Neural cell (in vitro differentiated cells): ENCODE data around the gene MCM5. TPM values are rescaled to one million over a fixed set of nuclear protein-coding genes. Genes with fewer than 3 reads are reported as not detected.

Source experiments
- H2AFZ ChIP-seq: fragments of 200-600, 300-800 bp; sonication (generic), shearing (Covaris generic); 2 replicates; pipeline ENCODE4 v1.6.0; 2014; ENCODE audit warnings: low read depth, mild to moderate bottlenecking, antibody characterized with exemption, low read length, moderate library complexity
- H3F3A ChIP-seq: fragments of 200-600 bp; shearing (Covaris generic); 2 replicates; pipeline ENCODE4 v1.6.1; 2016; ENCODE audit warnings: mild to moderate bottlenecking, moderate library complexity, mixed read lengths, antibody characterized with exemption, low read length; ENCODE audit not compliant: insufficient read depth, poor library complexity, severe bottlenecking
- H3K27ac ChIP-seq: fragments of 200-600, 300-800 bp; sonication (generic), shearing (Covaris generic); 2 replicates; pipeline ENCODE4 v1.5.1; 2014; ENCODE audit warnings: mild to moderate bottlenecking, low read length, moderate library complexity
- H3K27me3 ChIP-seq: fragments of 300-800, 200-600 bp; sonication (generic), shearing (Covaris generic); 2 replicates; pipeline ENCODE4 v1.6.0; 2014; ENCODE audit warnings: mild to moderate bottlenecking, low read depth, low read length, moderate library complexity; ENCODE audit not compliant: insufficient read depth
- H3K36me3 ChIP-seq: fragments of 300-800, 200-600 bp; sonication (generic), shearing (Covaris generic); 2 replicates; pipeline ENCODE4 v1.5.1; 2014; ENCODE audit warnings: mild to moderate bottlenecking, antibody characterized with exemption, low read length, moderate library complexity; ENCODE audit not compliant: insufficient read depth
- H3K4me2 ChIP-seq: fragments of 300-800, 200-600 bp; sonication (generic), shearing (Covaris generic); 2 replicates; pipeline ENCODE4 v1.6.0; 2014; ENCODE audit warnings: mild to moderate bottlenecking, low read length
- H3K4me3 ChIP-seq: fragments of 300-800, 200-600 bp; sonication (generic), shearing (Covaris generic); 2 replicates; pipeline ENCODE4 v1.5.1; 2014; ENCODE audit warnings: mild to moderate bottlenecking, low read length, moderate library complexity
- H3K79me2 ChIP-seq: fragments of 200-600 bp; shearing (Covaris generic); replicated peaks from 2 replicates; pipeline ENCODE4 v1.6.0; 2014; ENCODE audit warnings: mild to moderate bottlenecking, low read length, moderate library complexity; ENCODE audit not compliant: insufficient read depth
- H3K9ac ChIP-seq: fragments of 300-800, 200-600 bp; sonication (generic), shearing (Covaris generic); 2 replicates; pipeline ENCODE4 v1.6.1; 2016; ENCODE audit warnings: mild to moderate bottlenecking, low read length, mixed read lengths
- H3K9me2 ChIP-seq: fragments of 200-600 bp; shearing (Covaris generic); 2 replicates; pipeline ENCODE4 v1.6.1; 2016; ENCODE audit warnings: mild to moderate bottlenecking, low read length, mixed read lengths; ENCODE audit not compliant: insufficient read depth
- H3K9me3 ChIP-seq: fragments of 200-600, 300-800 bp; sonication (generic), shearing (Covaris generic); 2 replicates; pipeline ENCODE4 v1.6.1; 2016; ENCODE audit warnings: mild to moderate bottlenecking, mixed run types, low read length, moderate library complexity, mixed read lengths
- H4K20me1 ChIP-seq: fragments of 200-600 bp; shearing (Covaris generic); 2 replicates; pipeline ENCODE4 v1.6.1; 2016; ENCODE audit warnings: mild to moderate bottlenecking, mixed run types; ENCODE audit not compliant: insufficient read depth
- EP300 ChIP-seq: fragments of 450-650 bp; conservative IDR thresholded peaks from 2 replicates; pipeline ENCODE4 v1.6.1; 2014; ENCODE audit warnings: antibody characterized with exemption, mild to moderate bottlenecking, moderate library complexity; ENCODE audit not compliant: poor library complexity, severe bottlenecking
- EZH2 ChIP-seq: fragments of 200-600, 300-800 bp; shearing (Covaris generic), sonication (generic); IDR thresholded peaks from 2 replicates; pipeline ENCODE4 v1.6.1; 2014; ENCODE audit warnings: antibody characterized with exemption, low read length, borderline replicate concordance, mild to moderate bottlenecking; ENCODE audit not compliant: insufficient read depth, poor library complexity, severe bottlenecking
- MXI1 ChIP-seq: fragments of 450-650 bp; conservative IDR thresholded peaks from 2 replicates; pipeline ENCODE4 v1.6.1; 2014; ENCODE audit warnings: antibody characterized with exemption, mild to moderate bottlenecking; ENCODE audit not compliant: poor library complexity, severe bottlenecking
- POLR2AphosphoS5 ChIP-seq: IDR thresholded peaks from 2 replicates; pipeline ENCODE4 v1.6.1; 2012
- RAD21 ChIP-seq: fragments of 450-650 bp; conservative IDR thresholded peaks from 2 replicates; pipeline ENCODE4 v1.6.1; 2014; ENCODE audit warnings: antibody characterized with exemption, mild to moderate bottlenecking, moderate library complexity
- SMC3 ChIP-seq: fragments of 450-650 bp; conservative IDR thresholded peaks from 2 replicates; pipeline ENCODE4 v1.6.1; 2014; ENCODE audit warnings: antibody characterized with exemption, mild to moderate bottlenecking, moderate library complexity; ENCODE audit not compliant: poor library complexity
- TAF1 ChIP-seq: IDR thresholded peaks from 2 replicates; pipeline ENCODE4 v1.6.1; 2012; ENCODE audit warnings: low read depth
- polyA plus RNA-seq: library from polyadenylated mRNA; depleted of rRNA; stranded (reverse); fragments of >200 nt; gene quantifications from 2 replicates; pipeline ENCODE4 v1.2.3, GENCODE V29; 2014
- TF ChIP-seq, protein P1 (sequence below): fragments of 450-650 bp; IDR thresholded peaks from 2 replicates; pipeline ENCODE4 v1.5.1; 2014; ENCODE audit warnings: antibody characterized with exemption, mild to moderate bottlenecking, moderate library complexity; ENCODE audit not compliant: poor library complexity, severe bottlenecking
- TF ChIP-seq, protein P2 (sequence below): IDR thresholded peaks from 2 replicates; pipeline ENCODE4 v1.6.1; 2012; ENCODE audit warnings: borderline replicate concordance

Gene MCM5
- polyA plus RNA-seq, 1 donor from 2014 or later: 6.9 TPM

DNA sequence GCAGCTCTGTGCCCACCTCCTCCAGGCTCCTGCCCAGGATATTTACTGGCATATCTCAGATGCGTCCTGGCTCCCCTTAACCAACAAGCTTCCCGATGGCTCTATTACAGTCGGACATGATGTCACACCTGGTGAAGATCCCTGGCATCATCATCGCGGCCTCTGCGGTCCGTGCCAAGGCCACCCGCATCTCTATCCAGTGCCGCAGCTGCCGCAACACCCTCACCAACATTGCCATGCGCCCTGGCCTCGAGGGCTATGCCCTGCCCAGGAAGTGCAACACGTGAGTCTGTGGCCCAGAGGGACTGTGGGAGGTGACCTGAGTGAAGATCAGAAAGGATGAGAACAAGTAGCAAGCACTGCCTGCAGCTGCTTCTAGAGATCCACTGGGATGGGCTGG is 6.5 kb downstream of the MCM5 start:
- no peak overlapping the region for H3K4me3 ChIP-seq
- H3K9ac ChIP-seq: no peak overlapping the region
- no peaks in the 10 kb centered on the region for H3K27me3 ChIP-seq
- H3K4me2 ChIP-seq: no peak overlapping the region
- H3K79me2 ChIP-seq: no peaks in the 10 kb centered on the region
- no peaks in the 10 kb centered on the region for H3F3A ChIP-seq
- H2AFZ ChIP-seq: no peak overlapping the region
- H4K20me1 ChIP-seq: no peaks in the 10 kb centered on the region
- H3K36me3 ChIP-seq: no peaks in the 10 kb centered on the region
- H3K27ac ChIP-seq: no peak overlapping the region
- no peaks in the 10 kb centered on the region for H3K9me3 ChIP-seq
- TF ChIP-seq, protein P1, sequence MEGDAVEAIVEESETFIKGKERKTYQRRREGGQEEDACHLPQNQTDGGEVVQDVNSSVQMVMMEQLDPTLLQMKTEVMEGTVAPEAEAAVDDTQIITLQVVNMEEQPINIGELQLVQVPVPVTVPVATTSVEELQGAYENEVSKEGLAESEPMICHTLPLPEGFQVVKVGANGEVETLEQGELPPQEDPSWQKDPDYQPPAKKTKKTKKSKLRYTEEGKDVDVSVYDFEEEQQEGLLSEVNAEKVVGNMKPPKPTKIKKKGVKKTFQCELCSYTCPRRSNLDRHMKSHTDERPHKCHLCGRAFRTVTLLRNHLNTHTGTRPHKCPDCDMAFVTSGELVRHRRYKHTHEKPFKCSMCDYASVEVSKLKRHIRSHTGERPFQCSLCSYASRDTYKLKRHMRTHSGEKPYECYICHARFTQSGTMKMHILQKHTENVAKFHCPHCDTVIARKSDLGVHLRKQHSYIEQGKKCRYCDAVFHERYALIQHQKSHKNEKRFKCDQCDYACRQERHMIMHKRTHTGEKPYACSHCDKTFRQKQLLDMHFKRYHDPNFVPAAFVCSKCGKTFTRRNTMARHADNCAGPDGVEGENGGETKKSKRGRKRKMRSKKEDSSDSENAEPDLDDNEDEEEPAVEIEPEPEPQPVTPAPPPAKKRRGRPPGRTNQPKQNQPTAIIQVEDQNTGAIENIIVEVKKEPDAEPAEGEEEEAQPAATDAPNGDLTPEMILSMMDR: no peak
- TF ChIP-seq EZH2: no peak
- no peak for TF ChIP-seq EP300
- TF ChIP-seq MXI1: no peak
- no peak for TF ChIP-seq TAF1
- no peaks in the 10 kb centered on the region for H3K9me2 ChIP-seq

DNA sequence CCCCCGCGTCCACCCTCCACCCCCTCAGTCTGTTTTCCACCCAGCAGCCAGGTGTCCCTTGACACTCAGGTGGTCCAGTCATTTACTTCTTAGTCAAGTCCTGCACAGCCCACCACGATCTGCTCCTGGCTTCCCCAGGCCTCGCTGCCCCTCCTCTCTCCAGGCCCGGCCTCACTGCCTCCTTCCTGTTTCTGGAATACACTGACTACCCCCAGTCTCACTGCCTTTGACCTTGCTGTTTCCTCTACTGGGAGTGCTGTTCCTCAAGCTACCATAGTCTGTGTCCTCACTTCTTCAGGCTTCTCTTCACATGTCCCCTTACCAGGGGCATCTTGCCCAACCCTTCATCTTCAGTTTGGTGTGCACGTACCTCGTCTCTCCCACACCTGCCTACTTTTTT is 7.4 kb downstream of the MCM5 start:
- TF ChIP-seq POLR2AphosphoS5 (no peak), EP300 (no peak), RAD21 (no peak), TAF1 (no peak), SMC3 (no peak)
- TF ChIP-seq, protein P2, sequence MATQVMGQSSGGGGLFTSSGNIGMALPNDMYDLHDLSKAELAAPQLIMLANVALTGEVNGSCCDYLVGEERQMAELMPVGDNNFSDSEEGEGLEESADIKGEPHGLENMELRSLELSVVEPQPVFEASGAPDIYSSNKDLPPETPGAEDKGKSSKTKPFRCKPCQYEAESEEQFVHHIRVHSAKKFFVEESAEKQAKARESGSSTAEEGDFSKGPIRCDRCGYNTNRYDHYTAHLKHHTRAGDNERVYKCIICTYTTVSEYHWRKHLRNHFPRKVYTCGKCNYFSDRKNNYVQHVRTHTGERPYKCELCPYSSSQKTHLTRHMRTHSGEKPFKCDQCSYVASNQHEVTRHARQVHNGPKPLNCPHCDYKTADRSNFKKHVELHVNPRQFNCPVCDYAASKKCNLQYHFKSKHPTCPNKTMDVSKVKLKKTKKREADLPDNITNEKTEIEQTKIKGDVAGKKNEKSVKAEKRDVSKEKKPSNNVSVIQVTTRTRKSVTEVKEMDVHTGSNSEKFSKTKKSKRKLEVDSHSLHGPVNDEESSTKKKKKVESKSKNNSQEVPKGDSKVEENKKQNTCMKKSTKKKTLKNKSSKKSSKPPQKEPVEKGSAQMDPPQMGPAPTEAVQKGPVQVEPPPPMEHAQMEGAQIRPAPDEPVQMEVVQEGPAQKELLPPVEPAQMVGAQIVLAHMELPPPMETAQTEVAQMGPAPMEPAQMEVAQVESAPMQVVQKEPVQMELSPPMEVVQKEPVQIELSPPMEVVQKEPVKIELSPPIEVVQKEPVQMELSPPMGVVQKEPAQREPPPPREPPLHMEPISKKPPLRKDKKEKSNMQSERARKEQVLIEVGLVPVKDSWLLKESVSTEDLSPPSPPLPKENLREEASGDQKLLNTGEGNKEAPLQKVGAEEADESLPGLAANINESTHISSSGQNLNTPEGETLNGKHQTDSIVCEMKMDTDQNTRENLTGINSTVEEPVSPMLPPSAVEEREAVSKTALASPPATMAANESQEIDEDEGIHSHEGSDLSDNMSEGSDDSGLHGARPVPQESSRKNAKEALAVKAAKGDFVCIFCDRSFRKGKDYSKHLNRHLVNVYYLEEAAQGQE: no peak
- TF ChIP-seq, protein P1: no peak
- H3F3A ChIP-seq: no peaks in the 10 kb centered on the region
- no peak overlapping the region for H3K4me3 ChIP-seq
- no peak overlapping the region for H2AFZ ChIP-seq
- H3K9me3 ChIP-seq: no peaks in the 10 kb centered on the region
- no peak overlapping the region for H3K9ac ChIP-seq
- H3K4me2 ChIP-seq: no peak overlapping the region
- no peaks in the 10 kb centered on the region for H3K36me3 ChIP-seq
- no peaks in the 10 kb centered on the region for H3K27me3 ChIP-seq
- no peaks in the 10 kb centered on the region for H3K9me2 ChIP-seq
- no peak overlapping the region for H3K27ac ChIP-seq
- H4K20me1 ChIP-seq: no peaks in the 10 kb centered on the region
- H3K79me2 ChIP-seq: no peaks in the 10 kb centered on the region
